ENCODE data around the gene RASL12. TPM values are rescaled to one million over a fixed set of nuclear protein-coding genes. Genes with fewer than 3 reads are reported as not detected.

RASL12 gene
- polyA plus RNA-seq, 3 donors = not detected

DNA sequence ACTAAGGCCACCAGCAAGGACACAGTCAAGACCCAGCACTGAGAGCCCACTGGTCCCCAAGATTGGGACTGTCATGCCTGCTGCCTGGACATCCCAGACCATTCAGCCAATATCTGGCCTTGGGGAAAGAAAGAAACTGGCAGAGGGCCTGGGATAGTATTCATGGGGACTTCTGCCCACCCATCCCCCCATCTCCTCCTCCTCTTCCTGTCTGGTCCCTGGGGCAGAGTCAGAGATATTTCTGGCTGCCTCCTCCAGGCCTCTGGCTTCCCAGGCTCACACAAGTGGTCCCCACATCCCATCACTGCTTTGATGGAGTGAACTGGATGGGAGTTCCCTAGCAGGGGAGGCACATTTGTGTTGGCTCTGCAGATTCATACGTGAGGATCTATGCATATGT lies 4.2 kb upstream of the RASL12 start:
- Mint-ChIP-seq H3K4me3 (no peak overlapping the region), H3K4me1 (peaks cover 3% of the 10 kb centered on the region), H3K27ac (no peak overlapping the region), H3K36me3 (peaks cover 0 to 7% of the 10 kb centered on the region in 2 donors), H3K27me3 (ENCODE audit: low read depth in 3 of 3) (peaks cover 29 to 44% (median 36%) of the 10 kb centered on the region in 3 donors), H3K9me3 (peaks cover 0 to 9% (median 3%) of the 10 kb centered on the region in 7 donors)
- peaks cover 0 to 8% of the 10 kb centered on the region in 2 donors for H3K4me1 ChIP-seq (ENCODE audit: control insufficient read depth in 1 of 2, insufficient read depth in 2 of 2, low read length in 2 of 2)
- no peak overlapping the region for H3K9ac ChIP-seq (ENCODE audit: insufficient read depth, low read length, poor library complexity, severe bottlenecking)
- no peaks in the 10 kb centered on the region for H4K20me1 ChIP-seq (ENCODE audit: insufficient read depth, low read length)
- no peak for DNase-seq
- no peaks in the 10 kb centered on the region for H3K79me2 ChIP-seq (ENCODE audit: insufficient read depth, low read length)
- H3K4me2 ChIP-seq (replicated peaks; ENCODE audit: extremely low read depth, low read length, poor library complexity, severe bottlenecking) = no peak overlapping the region
- H3K4me3 ChIP-seq (replicated peaks in 1 of 3; ENCODE audit: low read depth in 2 of 3, low read length in 3 of 3) = no peak overlapping the region
- intact Hi-C loops (cut with micrococcal nuclease) = no loop called here
- no CpG with 5 or more reads among the region's 1 CpG for WGBS (ENCODE audit: insufficient coverage)
- H2AFZ ChIP-seq (ENCODE audit: insufficient read depth, low read depth, low read length, poor library complexity, severe bottlenecking) = no peak overlapping the region
- peaks cover 19 to 24% of the 10 kb centered on the region in 2 donors for H3K27me3 ChIP-seq (ENCODE audit: control insufficient read depth in 2 of 2, insufficient read depth in 2 of 2, low read length in 2 of 2)
- no peak overlapping the region for H3K27ac ChIP-seq (ENCODE audit: low read depth in 1 of 2, low read length in 2 of 2)
- no peaks in the 10 kb centered on the region for H3K36me3 ChIP-seq (replicated peaks in 1 of 2; ENCODE audit: control insufficient read depth in 1 of 2, insufficient read depth in 2 of 2, low read length in 2 of 2)
- TF ChIP-seq, protein P1, sequence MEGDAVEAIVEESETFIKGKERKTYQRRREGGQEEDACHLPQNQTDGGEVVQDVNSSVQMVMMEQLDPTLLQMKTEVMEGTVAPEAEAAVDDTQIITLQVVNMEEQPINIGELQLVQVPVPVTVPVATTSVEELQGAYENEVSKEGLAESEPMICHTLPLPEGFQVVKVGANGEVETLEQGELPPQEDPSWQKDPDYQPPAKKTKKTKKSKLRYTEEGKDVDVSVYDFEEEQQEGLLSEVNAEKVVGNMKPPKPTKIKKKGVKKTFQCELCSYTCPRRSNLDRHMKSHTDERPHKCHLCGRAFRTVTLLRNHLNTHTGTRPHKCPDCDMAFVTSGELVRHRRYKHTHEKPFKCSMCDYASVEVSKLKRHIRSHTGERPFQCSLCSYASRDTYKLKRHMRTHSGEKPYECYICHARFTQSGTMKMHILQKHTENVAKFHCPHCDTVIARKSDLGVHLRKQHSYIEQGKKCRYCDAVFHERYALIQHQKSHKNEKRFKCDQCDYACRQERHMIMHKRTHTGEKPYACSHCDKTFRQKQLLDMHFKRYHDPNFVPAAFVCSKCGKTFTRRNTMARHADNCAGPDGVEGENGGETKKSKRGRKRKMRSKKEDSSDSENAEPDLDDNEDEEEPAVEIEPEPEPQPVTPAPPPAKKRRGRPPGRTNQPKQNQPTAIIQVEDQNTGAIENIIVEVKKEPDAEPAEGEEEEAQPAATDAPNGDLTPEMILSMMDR (IDR thresholded peaks at IDR 0.05) = no peak
- H3K9me3 ChIP-seq (replicated peaks in 1 of 2; ENCODE audit: control insufficient read depth in 1 of 2, insufficient read depth in 1 of 2, low read length in 2 of 2) = peaks cover 0 to 4% of the 10 kb centered on the region in 2 donors

DNA sequence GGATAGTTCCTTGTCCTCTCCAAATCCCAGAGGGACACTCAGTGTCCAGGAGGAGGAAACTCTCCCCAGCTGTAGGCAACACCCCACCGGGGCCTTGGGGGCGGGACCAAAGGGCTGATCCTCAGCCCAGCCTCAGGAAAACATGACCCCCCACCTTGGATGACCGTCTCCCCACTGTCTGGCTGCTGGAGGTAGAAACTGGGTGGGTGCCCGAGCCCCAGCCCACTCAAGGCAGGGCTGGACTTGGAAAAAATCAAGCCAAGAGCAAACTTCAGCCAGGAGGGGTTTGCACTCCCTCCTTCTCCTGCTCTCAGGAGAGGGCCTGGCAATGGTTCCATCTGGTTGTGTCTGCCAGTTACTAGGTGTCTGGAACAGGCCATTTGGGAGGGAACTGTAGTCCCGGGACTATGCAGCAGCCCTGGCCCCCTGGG lies 3.6 kb upstream of the RASL12 start:
- H3K27me3 Mint-ChIP-seq (ENCODE audit: low read depth in 3 of 3) = peaks cover 32 to 46% (median 41%) of the 10 kb centered on the region in 3 donors
- Histone ChIP-seq H3K36me3 (replicated peaks in 1 of 2; ENCODE audit: control insufficient read depth in 1 of 2, insufficient read depth in 2 of 2, low read length in 2 of 2) (no peaks in the 10 kb centered on the region), H4K20me1 (ENCODE audit: insufficient read depth, low read length) (no peaks in the 10 kb centered on the region), H3K79me2 (ENCODE audit: insufficient read depth, low read length) (no peaks in the 10 kb centered on the region), H3K27ac (ENCODE audit: low read depth in 1 of 2, low read length in 2 of 2) (no peak overlapping the region), H2AFZ (ENCODE audit: insufficient read depth, low read depth, low read length, poor library complexity, severe bottlenecking) (no peak overlapping the region), H3K9me3 (replicated peaks in 1 of 2; ENCODE audit: control insufficient read depth in 1 of 2, insufficient read depth in 1 of 2, low read length in 2 of 2) (peaks cover 0 to 8% of the 10 kb centered on the region in 2 donors), H3K4me2 (replicated peaks; ENCODE audit: extremely low read depth, low read length, poor library complexity, severe bottlenecking) (no peak overlapping the region), H3K27me3 (ENCODE audit: control insufficient read depth in 2 of 2, insufficient read depth in 2 of 2, low read length in 2 of 2) (peaks cover 24 to 27% of the 10 kb centered on the region in 2 donors), H3K4me1 (ENCODE audit: control insufficient read depth in 1 of 2, insufficient read depth in 2 of 2, low read length in 2 of 2) (peaks cover 0 to 8% of the 10 kb centered on the region in 2 donors), H3K4me3 (replicated peaks in 1 of 3; ENCODE audit: low read depth in 2 of 3, low read length in 3 of 3) (no peak overlapping the region), H3K9ac (ENCODE audit: insufficient read depth, low read length, poor library complexity, severe bottlenecking) (no peak overlapping the region)
- peaks cover 3% of the 10 kb centered on the region for H3K4me1 Mint-ChIP-seq
- peaks cover 0 to 9% (median 1%) of the 10 kb centered on the region in 7 donors for H3K9me3 Mint-ChIP-seq
- peaks cover 0 to 6% of the 10 kb centered on the region in 2 donors for H3K36me3 Mint-ChIP-seq
- no peak for DNase-seq
- WGBS (ENCODE audit: insufficient coverage) = 88% methylated on average over 3 of the region's 5 CpGs
- intact Hi-C loops (cut with micrococcal nuclease) = no loop called here
- no peak overlapping the region for H3K4me3 Mint-ChIP-seq
- TF ChIP-seq, protein P1 (IDR thresholded peaks at IDR 0.05) = no peak
- H3K27ac Mint-ChIP-seq = no peak overlapping the region

Data from CD14-positive monocyte (primary cell).